Adrenal gland (tissue), 5 donors: ENCODE data around the gene COPE.

Experiments used
- POLR2A ChIP-seq, 2 donors: fragments of 450-650 bp; IDR thresholded peaks; one replicate each; pipeline ENCODE4 v1.6.1; 2017; ENCODE audit warnings: antibody characterized with exemption in 2 of 2, mild to moderate bottlenecking in 2 of 2, moderate library complexity in 1 of 2
- TF ChIP-seq, protein P1 (sequence below), 6 experiments: fragments of 450-650 bp in 4 of 6; fragments of 200-600 bp in 2 of 6; sonication (generic) in 1 of 6; IDR thresholded peaks; 1 replicate in 5 of 6; 2 replicates in 1 of 6; pipeline versions ENCODE4 v1.5.1 to v1.8.0; 2016 to 2021; ENCODE audit warnings: antibody characterized with exemption in 6 of 6, mild to moderate bottlenecking in 2 of 6, moderate library complexity in 1 of 6
- donor health status: DM: no; HTN: no; CAD: no.

DNA sequence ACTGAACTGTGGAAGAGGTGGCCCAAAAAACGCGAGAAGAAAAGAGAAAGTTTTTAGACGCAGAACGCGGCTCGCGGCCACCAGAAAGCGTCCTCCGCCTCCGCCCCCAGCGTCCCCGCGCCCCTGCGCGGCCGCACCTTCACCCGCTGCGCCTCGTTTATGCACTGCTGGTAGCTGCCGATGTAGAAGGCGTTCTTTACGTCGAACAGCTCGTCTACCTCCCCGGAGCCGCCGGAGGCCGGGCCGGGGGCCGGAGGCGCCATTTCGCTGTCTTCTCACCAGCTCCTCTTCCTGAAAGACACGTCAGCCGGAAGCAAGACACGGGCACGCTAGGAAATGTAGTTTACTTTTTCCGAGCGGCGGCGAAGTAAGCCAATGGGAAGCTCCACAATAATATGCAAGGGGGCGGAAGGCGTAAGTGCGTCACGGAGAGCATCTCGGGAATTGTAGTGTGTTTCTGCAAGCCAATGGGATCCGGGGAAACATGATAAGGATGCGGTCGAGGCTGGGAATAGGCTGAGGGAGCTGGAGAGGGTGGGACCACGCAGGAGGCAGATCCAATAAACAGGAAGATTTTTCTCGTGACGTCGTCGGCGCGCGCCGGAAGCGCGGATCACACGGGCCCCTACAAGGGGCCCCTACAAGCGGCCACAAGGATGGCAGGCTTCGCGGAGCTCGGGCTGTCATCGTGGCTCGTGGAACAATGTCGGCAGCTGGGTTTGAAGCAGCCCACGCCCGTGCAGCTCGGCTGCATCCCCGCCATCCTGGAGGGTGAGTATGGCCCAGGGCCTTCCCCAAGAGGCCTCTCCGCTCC lies at the start of gene COPE, which contains the start of gene DDX49:
- TF ChIP-seq POLR2A (IDR thresholded peaks at IDR 0.05): peak; percentile 84 to 96
- TF ChIP-seq, protein P1, sequence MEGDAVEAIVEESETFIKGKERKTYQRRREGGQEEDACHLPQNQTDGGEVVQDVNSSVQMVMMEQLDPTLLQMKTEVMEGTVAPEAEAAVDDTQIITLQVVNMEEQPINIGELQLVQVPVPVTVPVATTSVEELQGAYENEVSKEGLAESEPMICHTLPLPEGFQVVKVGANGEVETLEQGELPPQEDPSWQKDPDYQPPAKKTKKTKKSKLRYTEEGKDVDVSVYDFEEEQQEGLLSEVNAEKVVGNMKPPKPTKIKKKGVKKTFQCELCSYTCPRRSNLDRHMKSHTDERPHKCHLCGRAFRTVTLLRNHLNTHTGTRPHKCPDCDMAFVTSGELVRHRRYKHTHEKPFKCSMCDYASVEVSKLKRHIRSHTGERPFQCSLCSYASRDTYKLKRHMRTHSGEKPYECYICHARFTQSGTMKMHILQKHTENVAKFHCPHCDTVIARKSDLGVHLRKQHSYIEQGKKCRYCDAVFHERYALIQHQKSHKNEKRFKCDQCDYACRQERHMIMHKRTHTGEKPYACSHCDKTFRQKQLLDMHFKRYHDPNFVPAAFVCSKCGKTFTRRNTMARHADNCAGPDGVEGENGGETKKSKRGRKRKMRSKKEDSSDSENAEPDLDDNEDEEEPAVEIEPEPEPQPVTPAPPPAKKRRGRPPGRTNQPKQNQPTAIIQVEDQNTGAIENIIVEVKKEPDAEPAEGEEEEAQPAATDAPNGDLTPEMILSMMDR (IDR thresholded peaks at IDR 0.05): peak in 1 of 6 experiments; percentile 18
